ENCODE data around the gene RALBP1.

RALBP1 gene

GRCh38 chr18:9466846-9467245 lies 8.5 kb upstream of the RALBP1 start:
- Histone ChIP-seq H3K4me3 (ENCODE audit: low read length, poor library complexity, severe bottlenecking) (no peak overlapping the region), H2AFZ (ENCODE audit: low read length) (no peak overlapping the region), H3K27me3 (ENCODE audit: insufficient read depth, low read length, poor library complexity, severe bottlenecking) (no peaks in the 10 kb centered on the region), H4K20me1 (ENCODE audit: insufficient read depth, low read length, poor library complexity, severe bottlenecking) (no peaks in the 10 kb centered on the region), H3K9me3 (ENCODE audit: insufficient read depth, low read depth, low read length) (peaks cover 7% of the 10 kb centered on the region; the same call in 1 of the 2 replicates), H3K79me2 (ENCODE audit: insufficient read depth, low read length) (no peaks in the 10 kb centered on the region), H3F3A (ENCODE audit: low read depth) (no peaks in the 10 kb centered on the region), H3K9me2 (replicated peaks; ENCODE audit: low read depth, low read length) (no peaks in the 10 kb centered on the region), H3K36me3 (ENCODE audit: insufficient read depth, low read length) (no peaks in the 10 kb centered on the region), H3K4me1 (ENCODE audit: insufficient read depth, low read length, poor library complexity, severe bottlenecking) (no peaks in the 10 kb centered on the region), H3K9ac (ENCODE audit: low read depth, low read length, poor library complexity, severe bottlenecking) (no peak overlapping the region), H3K4me2 (ENCODE audit: low read depth, low read length, poor library complexity, severe bottlenecking) (no peak overlapping the region)
- TF ChIP-seq, protein P1, sequence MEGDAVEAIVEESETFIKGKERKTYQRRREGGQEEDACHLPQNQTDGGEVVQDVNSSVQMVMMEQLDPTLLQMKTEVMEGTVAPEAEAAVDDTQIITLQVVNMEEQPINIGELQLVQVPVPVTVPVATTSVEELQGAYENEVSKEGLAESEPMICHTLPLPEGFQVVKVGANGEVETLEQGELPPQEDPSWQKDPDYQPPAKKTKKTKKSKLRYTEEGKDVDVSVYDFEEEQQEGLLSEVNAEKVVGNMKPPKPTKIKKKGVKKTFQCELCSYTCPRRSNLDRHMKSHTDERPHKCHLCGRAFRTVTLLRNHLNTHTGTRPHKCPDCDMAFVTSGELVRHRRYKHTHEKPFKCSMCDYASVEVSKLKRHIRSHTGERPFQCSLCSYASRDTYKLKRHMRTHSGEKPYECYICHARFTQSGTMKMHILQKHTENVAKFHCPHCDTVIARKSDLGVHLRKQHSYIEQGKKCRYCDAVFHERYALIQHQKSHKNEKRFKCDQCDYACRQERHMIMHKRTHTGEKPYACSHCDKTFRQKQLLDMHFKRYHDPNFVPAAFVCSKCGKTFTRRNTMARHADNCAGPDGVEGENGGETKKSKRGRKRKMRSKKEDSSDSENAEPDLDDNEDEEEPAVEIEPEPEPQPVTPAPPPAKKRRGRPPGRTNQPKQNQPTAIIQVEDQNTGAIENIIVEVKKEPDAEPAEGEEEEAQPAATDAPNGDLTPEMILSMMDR (conservative IDR thresholded peaks at IDR 0.05; ENCODE audit: low read length) = no peak
- TF ChIP-seq EZH2phosphoT487 (IDR thresholded peaks at IDR 0.05; ENCODE audit: borderline replicate concordance) = no peak

DNA sequence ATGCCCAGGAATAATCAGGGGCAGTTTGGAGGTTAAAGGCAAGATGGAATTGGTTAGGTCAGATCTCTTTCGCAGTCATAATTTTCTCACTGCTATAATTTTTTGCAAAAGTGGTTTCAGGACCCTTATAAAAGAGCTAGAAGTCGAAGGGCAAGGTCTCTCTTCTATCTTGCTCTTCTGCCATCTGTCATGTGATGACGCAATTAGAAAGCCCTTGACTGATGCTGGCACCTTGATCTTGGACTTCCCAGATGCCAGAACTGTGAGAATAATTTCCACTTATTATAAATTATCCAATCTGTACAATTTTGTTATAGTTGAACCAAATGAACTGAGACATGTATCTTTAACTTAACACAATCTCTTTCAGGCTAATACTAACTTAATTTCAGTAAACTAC lies 6.3 kb upstream of the RALBP1 start:
- Histone ChIP-seq H4K20me1 (ENCODE audit: insufficient read depth, low read length, poor library complexity, severe bottlenecking) (no peaks in the 10 kb centered on the region), H3K79me2 (ENCODE audit: insufficient read depth, low read length) (no peaks in the 10 kb centered on the region), H3K4me3 (ENCODE audit: low read length, poor library complexity, severe bottlenecking) (no peak overlapping the region), H3K27me3 (ENCODE audit: insufficient read depth, low read length, poor library complexity, severe bottlenecking) (no peaks in the 10 kb centered on the region), H3K4me2 (ENCODE audit: low read depth, low read length, poor library complexity, severe bottlenecking) (no peak overlapping the region), H3F3A (ENCODE audit: low read depth) (no peaks in the 10 kb centered on the region), H3K9me2 (replicated peaks; ENCODE audit: low read depth, low read length) (no peaks in the 10 kb centered on the region), H3K9me3 (ENCODE audit: insufficient read depth, low read depth, low read length) (peaks cover 7% of the 10 kb centered on the region; the same call in 1 of the 2 replicates), H3K4me1 (ENCODE audit: insufficient read depth, low read length, poor library complexity, severe bottlenecking) (peaks cover 1% of the 10 kb centered on the region), H3K36me3 (ENCODE audit: insufficient read depth, low read length) (no peaks in the 10 kb centered on the region), H2AFZ (ENCODE audit: low read length) (no peak overlapping the region), H3K9ac (ENCODE audit: low read depth, low read length, poor library complexity, severe bottlenecking) (no peak overlapping the region)
- TF ChIP-seq, protein P1 (conservative IDR thresholded peaks at IDR 0.05; ENCODE audit: low read length) = no peak
- TF ChIP-seq EZH2phosphoT487 (IDR thresholded peaks at IDR 0.05; ENCODE audit: borderline replicate concordance) = no peak

DNA sequence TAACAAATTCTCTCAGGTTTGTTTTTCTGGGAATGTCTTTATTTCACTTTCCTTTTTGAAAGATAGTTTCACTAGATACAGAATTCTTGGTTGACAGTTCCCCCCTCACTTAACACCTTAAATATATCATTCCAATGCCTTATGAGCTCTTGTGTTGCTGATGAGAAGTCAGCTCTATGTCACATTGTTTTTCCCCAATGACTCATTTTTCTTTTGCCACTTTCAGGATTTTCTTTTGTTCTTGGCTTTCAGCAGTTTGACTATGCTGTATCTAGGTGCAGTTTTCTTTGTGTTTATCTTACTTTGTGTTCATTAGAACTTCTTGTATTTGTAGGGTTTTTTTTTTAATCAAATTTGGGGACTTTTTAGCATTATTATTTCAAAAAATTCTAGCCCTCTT lies 5.6 kb upstream of the RALBP1 start:
- peaks cover 7% of the 10 kb centered on the region; the same call in 1 of the 2 replicates for H3K9me3 ChIP-seq (ENCODE audit: insufficient read depth, low read depth, low read length)
- TF ChIP-seq EZH2phosphoT487 (IDR thresholded peaks at IDR 0.05; ENCODE audit: borderline replicate concordance) = no peak
- TF ChIP-seq, protein P1 (conservative IDR thresholded peaks at IDR 0.05; ENCODE audit: low read length) = no peak
- H3K4me2 ChIP-seq (ENCODE audit: low read depth, low read length, poor library complexity, severe bottlenecking) = no peak overlapping the region
- H2AFZ ChIP-seq (ENCODE audit: low read length) = 0 out of 2 replicates have a peak overlapping the region, but pooled peaks have one; percentile 7
- no peaks in the 10 kb centered on the region for H3F3A ChIP-seq (ENCODE audit: low read depth)
- H3K4me1 ChIP-seq (ENCODE audit: insufficient read depth, low read length, poor library complexity, severe bottlenecking) = peaks cover 7% of the 10 kb centered on the region
- no peak overlapping the region for H3K9ac ChIP-seq (ENCODE audit: low read depth, low read length, poor library complexity, severe bottlenecking)
- no peak overlapping the region for H3K4me3 ChIP-seq (ENCODE audit: low read length, poor library complexity, severe bottlenecking)
- no peaks in the 10 kb centered on the region for H3K9me2 ChIP-seq (replicated peaks; ENCODE audit: low read depth, low read length)
- no peaks in the 10 kb centered on the region for H4K20me1 ChIP-seq (ENCODE audit: insufficient read depth, low read length, poor library complexity, severe bottlenecking)
- H3K36me3 ChIP-seq (ENCODE audit: insufficient read depth, low read length) = no peaks in the 10 kb centered on the region
- no peaks in the 10 kb centered on the region; the same call in 1 of the 2 replicates for H3K79me2 ChIP-seq (ENCODE audit: insufficient read depth, low read length)
- no peaks in the 10 kb centered on the region for H3K27me3 ChIP-seq (ENCODE audit: insufficient read depth, low read length, poor library complexity, severe bottlenecking)

Measured in Loucy (cell line).